RWPE2 (cell line): Measurements from ENCODE around the gene L3MBTL1.
A peak's percentile ranks its signal among the peaks of the same experiment; 100 is the strongest.

Experiments used
- ATAC-seq: fragments of 200-7000 bp; cut with Tn5 transposase; 3 replicates; pipeline ENCODE4 v1.9.1; 2021; ENCODE audit warnings: low read depth
- DNase-seq: peaks from one replicate; pipeline ENCODE4 v3.0.0-alpha.2; 2020; ENCODE audit warnings: low spot score
- H3K27ac ChIP-seq: fragments of 450-650 bp; 2 replicates; pipeline ENCODE4 v1.5.1; 2017; ENCODE audit warnings: mild to moderate bottlenecking; ENCODE audit not compliant: poor library complexity, severe bottlenecking
- H3K27me3 ChIP-seq: fragments of 250-450 bp; sonication (Bioruptor Pico); 2 replicates; pipeline ENCODE4 v1.5.1; 2021; ENCODE audit warnings: mild to moderate bottlenecking, moderate library complexity; ENCODE audit not compliant: insufficient read depth, poor library complexity, severe bottlenecking
- H3K36me3 ChIP-seq: fragments of 250-450 bp; sonication (Bioruptor Pico); 2 replicates; pipeline ENCODE4 v1.5.1; 2020; ENCODE audit warnings: low read depth, mild to moderate bottlenecking, moderate library complexity
- H3K4me1 ChIP-seq: fragments of 250-450 bp; sonication (Bioruptor Pico); 2 replicates; pipeline ENCODE4 v1.5.1; 2021; ENCODE audit warnings: mild to moderate bottlenecking, moderate library complexity; ENCODE audit not compliant: insufficient read depth, poor library complexity, severe bottlenecking
- H3K4me3 ChIP-seq: fragments of 250-450 bp; sonication (Bioruptor Pico); 2 replicates; pipeline ENCODE4 v1.5.1; 2021; ENCODE audit warnings: mild to moderate bottlenecking, moderate library complexity; ENCODE audit not compliant: severe bottlenecking
- H3K9me3 ChIP-seq: fragments of 250-450 bp; sonication (Bioruptor Pico); 2 replicates; pipeline ENCODE4 v1.5.1; 2021; ENCODE audit warnings: mild to moderate bottlenecking, moderate library complexity; ENCODE audit not compliant: severe bottlenecking
- CTCF ChIP-seq: fragments of 450-650 bp; IDR thresholded peaks from one replicate; pipeline ENCODE4 v1.5.1; 2017; ENCODE audit warnings: mild to moderate bottlenecking, moderate library complexity; ENCODE audit not compliant: poor library complexity, severe bottlenecking

The L3MBTL1 gene

GRCh38 chr20:43590036-43590391 lies 82.5 kb downstream of the L3MBTL1 start:
- peak overlapping the region; percentile 22 for H3K27ac ChIP-seq
- no peak for DNase-seq
- ATAC-seq: peak; percentile 1
- no peaks in the 10 kb centered on the region for H3K9me3 ChIP-seq
- no peaks in the 10 kb centered on the region for H3K27me3 ChIP-seq
- peaks cover 14% of the 10 kb centered on the region for H3K36me3 ChIP-seq
- H3K4me3 ChIP-seq: peak overlapping the region; percentile 72
- peaks cover 13% of the 10 kb centered on the region for H3K4me1 ChIP-seq
- no peak for TF ChIP-seq CTCF

- TF ChIP-seq CTCF: peak; percentile 6
- Histone ChIP-seq H3K27ac (peak within 1 kb of the TSS; percentile 22), H3K27me3 (no peaks in the 10 kb centered on the region), H3K4me1 (peaks cover 13% of the 10 kb centered on the region), H3K36me3 (peaks cover 20% of the 10 kb centered on the region), H3K9me3 (no peaks in the 10 kb centered on the region), H3K4me3 (peak within 1 kb of the TSS; percentile 72)
- peak; percentile 99 for DNase-seq
- peak; percentile 97 for ATAC-seq
Measured at GRCh38 chr20:43590392-43591303, 83.2 kb downstream of the L3MBTL1 start, which contains the start of gene IFT52. IFT52 (plus strand) TSS chr20:43590937; CDS start chr20:43594699, 3,762 bp downstream.
